Measurements from ENCODE around the gene RBPJ.
A peak's percentile ranks its signal among the peaks of the same experiment; 100 is the strongest.
"Not testable (repeated sequence)": the region's sequence is repeated elsewhere in the genome, so short reads cannot be mapped to it uniquely, and the experiment has no call there.

Gene RBPJ

DNA sequence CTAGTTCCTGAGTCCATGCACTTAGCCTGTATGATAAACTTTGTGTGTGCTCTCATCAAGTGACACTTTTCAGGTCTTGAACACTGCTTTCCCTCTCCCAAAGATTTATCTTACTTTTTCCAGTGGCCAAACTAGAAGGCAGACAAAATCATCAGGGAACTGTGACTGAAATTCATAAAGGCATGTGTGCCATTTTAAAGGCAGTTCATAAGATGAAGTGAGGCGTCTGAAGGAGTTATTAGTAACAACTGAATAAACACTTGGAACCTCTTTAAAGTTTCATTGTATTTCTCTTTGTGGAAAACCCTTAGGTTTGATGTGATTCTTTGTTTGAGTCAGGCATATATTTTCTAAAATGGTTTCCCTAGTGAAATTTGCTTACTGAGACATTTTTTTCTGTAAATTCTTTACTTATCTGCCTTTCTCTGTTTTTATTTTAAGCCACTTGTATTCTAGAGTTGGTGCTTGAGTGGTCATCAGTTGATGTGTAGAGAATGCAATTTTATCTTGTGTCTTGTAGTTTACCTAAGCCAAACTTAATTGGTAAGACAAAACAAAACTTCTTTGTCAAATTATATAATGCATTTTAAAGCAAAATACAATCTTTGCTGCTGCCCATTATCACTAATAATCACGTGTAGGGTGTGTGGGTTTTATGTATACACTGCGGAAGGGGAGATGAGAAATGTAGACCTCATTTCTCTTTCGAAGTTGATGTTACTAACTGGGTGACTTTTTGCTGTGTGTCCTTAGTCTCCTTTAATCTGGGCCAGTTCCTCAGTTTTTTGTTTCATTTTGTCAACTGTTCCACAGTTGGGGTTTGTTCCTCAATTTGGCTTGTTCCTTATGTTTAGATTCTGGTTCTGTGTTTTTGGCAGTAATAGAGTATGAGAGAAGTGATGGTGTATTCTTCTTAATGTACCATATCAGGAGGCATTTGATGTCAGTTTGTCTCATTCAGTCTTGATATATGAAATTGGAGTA is 56.8 kb downstream of the RBPJ start:
- no peak for DNase-seq

DNA sequence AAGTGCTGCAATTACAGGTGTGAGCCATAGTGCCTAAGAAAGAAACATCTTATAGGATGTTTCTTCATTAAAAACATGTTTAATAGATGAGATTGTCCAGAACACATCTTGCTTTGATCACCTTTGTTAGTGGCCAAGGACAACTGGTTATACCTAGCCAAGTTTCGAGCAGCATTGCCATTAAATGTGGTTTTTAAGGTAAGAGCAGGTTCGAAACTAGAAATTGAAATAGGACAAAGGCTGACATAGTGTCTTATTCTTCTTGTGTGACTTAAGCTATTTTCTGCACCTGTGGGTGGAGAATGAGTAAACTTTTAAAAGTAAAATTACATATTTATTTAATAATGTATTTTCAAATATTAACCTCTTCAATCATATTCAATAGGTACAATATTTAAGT is 59.0 kb downstream of the RBPJ start:
- no peak for DNase-seq

GRCh38 chr4:26380740-26381139 is 59.9 kb downstream of the RBPJ start:
- no peak for DNase-seq

DNA sequence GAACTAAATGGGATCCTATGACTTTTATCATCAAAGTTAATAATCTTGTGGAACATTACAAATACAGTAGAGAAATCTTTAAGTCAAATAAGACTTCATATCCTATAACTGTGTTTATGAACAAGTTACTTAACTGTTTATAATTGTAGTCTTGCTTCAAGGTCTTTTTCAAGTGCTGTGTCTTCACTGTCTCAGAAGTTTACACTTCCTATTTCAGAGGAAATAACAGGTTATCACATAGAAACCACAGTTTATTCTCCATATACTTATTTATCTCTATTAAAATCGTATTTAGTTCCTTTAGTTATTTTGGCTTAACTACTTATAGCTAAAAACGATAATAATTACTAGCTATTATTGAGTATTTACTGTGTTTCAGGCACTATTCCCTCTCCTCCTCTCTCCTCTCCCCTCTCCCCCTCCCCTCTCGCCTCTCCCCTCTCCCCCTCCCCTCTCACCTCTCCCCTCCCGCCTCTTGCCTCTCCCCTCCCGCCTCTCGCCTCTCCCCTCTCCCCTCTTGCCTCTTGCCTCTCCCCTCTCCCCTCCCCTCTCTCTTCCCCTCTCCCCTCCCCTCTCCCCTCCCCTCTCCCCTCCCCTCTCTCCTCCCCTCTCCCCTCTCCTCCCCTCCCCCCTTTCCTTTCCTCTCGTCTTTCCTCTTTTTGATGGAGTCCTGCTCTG is 63.7 kb downstream of the RBPJ start:
- DNase-seq = no peak

DNA sequence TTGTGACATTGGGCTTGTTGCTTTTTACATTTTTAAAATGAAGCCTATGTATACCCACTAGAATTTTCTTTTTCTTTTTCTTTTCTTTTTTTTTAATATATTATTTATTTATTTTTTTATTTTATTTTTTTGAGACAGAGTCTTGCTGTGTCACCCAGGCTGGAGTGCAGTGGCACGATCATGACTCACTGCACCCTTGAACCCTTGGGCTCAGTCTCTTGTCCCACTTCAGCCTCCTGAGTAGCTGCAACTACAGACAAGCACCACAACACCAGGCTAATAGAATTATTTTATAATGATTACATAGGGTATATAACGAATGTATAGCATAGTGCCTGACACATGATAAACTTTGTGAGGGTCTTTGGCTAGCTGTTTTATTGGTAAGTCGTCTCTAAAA is 64.9 kb downstream of the RBPJ start:
- no peak for DNase-seq

- no peak for DNase-seq
Observed at GRCh38 chr4:26386386-26386785, 65.6 kb downstream of the RBPJ start.

GRCh38 chr4:26388671-26389070 is 67.9 kb downstream of the RBPJ start:
- DNase-seq = no peak

DNA sequence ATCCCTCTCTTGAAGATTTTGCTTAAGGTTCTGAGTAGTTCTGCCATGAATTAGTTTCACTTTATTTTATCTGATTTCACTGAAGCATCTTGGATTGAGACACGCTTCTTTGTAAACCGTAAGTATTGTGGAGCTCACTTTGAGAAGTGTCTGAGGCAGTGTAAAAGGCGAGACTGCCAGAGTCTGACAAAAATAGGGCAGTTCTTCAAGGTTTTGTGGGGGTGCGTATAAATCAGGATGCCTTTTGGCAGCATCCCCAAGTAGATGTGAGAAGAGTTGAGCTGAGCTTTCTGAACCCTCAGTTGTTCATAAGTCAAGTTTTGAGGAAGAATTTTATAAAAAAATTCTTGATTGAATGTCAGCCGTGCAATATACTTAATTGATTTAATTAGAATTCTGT is 76.3 kb downstream of the RBPJ start:
- no peak for DNase-seq

- no peak for DNase-seq
Observed at GRCh38 chr4:26400132-26400531, 79.3 kb downstream of the RBPJ start.

DNA sequence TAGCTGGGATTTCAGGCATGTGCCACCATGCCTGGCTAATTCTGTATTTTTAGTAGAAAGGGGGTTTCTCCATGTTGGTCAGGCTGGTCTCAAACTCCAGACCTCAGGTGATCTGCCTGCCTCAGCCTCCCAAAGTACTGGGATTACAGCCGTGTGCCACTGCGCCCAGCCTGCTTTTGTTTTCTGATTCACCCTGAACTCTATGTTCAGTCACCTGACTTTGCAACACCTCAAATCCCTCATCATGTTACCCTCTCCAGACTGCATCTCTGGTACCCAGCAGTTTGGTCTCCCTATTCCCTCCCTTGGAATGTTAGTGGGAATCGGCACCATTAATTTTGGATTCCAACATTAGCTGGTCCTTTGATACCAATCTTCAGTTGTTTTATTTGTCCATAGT is 81.2 kb downstream of the RBPJ start:
- not testable (repeated sequence) for DNase-seq

- DNase-seq = no peak
Observed at GRCh38 chr4:26402458-26402857, 81.6 kb downstream of the RBPJ start.

GRCh38 chr4:26404743-26405206 is 84.0 kb downstream of the RBPJ start:
- no peak for DNase-seq

DNA sequence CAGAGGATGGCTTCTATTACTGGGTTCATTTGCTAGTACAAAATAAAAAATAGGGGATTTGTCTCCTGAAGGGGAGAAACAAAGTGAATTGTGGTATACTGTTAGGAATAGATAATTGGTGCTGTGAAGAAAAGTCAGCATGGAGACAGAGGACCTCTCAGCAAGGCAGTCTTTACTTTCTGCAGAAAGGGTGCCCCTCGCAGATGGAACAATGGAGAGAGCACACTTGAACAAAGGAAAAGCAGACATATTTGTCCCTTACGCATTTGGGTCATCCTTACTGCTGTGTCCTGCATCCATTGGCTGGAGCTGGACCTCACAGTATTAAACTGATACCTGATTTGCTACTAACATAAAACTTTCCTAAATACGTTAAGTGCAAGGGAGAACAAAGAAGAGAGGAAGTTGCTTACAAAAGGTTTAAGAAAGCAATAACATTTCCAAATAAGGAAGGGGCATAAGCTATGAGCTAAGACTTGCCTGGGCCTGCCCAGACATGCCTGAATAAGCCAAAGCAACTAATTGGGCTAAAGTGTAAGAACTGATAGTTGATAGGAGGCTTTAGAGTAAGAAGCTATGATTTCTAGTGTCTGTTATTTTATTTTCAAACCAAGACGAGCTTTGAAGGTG is 85.6 kb downstream of the RBPJ start:
- DNase-seq = no peak

- no peak for DNase-seq
Observed at GRCh38 chr4:26407476-26407875, 86.7 kb downstream of the RBPJ start.

DNA sequence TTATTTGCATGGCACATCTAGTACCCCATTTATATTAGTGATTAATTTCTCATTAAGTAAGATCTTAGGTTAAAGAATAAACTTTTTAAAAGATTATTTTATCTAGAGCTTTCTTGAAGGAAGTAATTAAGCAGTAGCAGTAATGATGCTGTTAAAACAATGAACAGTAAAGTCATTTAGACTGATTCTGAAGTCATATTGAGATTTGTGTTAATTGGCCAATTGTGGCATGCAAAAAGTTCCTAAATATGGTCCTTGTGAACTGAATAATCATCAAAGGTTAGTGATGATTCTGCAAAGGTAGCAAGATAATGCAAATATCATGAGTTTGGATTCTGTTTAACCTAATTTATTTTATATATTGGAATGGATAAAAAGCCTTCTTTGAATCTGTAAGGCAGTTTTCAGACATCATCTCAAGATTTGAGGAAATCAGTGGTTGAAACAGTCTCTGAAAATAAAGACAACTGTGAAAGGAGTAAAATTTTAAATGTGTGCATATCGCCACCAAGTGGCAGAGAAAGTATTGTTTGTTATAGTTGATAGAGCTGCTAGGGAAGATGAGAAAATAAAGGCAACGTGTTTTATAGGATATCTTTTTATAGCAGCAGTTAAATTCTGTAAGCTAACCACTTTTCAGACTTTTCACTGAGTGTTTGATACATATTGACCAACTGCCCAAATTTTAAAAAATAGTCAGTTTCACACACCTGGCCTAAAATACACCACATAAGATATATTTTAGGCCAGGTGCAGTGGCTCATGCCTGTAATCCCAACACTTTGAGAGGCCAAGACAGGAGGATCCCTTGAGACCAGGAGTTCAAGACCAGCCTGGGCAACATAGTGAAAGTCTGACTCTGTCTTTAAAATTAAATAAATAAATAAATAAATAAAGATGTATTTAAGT is 89.8 kb downstream of the RBPJ start:
- no peak for DNase-seq

GRCh38 chr4:26412381-26413372 is 91.9 kb downstream of the RBPJ start:
- DNase-seq = peak; percentile 70

- DNase-seq = no peak
Observed at GRCh38 chr4:26413582-26413981, 92.8 kb downstream of the RBPJ start.

DNA sequence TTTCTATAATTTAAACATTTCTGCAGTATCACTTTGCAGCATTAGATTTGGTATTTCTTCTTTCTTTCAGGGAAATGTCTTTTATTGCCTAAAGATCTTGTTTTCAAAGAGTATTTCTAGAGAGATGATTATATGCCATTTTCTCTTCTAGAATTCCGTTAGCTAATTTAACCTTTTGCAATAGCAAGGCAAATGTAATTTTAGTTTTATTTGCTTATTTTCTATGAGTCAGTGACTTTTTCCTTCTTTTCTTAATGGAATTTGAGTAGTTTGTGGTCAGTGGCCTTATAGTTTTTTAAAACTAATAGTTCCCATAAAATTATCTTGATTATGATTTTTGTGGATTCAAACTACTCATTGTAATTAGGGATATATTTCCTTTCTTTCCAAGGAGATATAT is 97.3 kb downstream of the RBPJ start:
- no peak for DNase-seq

GRCh38 chr4:26418850-26419249 is 98.0 kb downstream of the RBPJ start:
- DNase-seq = no peak

DNA sequence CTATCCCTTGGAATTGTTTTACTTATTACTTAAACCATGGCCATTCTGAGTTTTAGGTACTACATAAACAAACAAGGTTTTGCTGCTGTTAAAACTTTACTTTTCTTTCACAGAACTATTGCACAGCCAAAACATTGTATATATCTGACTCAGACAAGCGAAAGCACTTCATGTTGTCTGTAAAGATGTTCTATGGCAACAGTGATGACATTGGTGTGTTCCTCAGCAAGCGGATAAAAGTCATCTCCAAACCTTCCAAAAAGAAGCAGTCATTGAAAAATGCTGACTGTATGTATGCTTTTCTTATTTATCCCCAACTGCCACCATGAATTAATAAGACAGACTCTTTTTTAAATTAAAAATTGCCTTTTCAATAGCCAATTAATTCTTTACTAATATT is 99.6 kb downstream of the RBPJ start:
- DNase-seq = no peak

GRCh38 chr4:26420913-26421312 is 100.1 kb downstream of the RBPJ start:
- no peak for DNase-seq

Measured in right forelimb (tissue), 1 donor.